Measurements from ENCODE around the gene RALGAPA2. TPM values are rescaled to one million over a fixed set of nuclear protein-coding genes. Genes with fewer than 3 reads are reported as not detected.

RALGAPA2 gene
- total RNA-seq, 4 donors from 2014 or later = 29.4 to 78.2 (median 43.2) TPM

GRCh38 chr20:20487811-20488210 is 224.6 kb downstream of the RALGAPA2 start:
- no peak for TF ChIP-seq CTCF (IDR thresholded peaks at IDR 0.05; ENCODE audit: low read depth)

DNA sequence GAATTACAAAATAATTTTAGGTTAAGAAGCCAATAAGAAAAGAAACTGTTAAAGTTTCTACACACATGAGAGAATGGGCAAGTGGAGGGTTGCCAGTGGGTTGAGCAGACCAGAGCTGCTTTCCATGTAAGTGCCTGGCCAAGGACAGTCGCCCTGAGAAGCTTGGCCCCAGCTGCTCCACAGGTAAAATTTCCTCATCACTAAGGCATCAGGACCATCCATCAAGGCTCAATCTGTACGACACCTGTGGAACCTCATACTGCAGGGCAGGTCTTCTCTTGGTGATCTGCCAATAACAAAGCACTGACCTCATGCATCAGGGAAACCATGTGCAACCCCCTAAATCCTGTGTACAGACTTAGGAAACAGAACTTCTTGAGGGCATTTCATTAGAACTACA is 229.1 kb downstream of the RALGAPA2 start:
- TF ChIP-seq CTCF (IDR thresholded peaks at IDR 0.05; ENCODE audit: low read depth) = no peak

- TF ChIP-seq CTCF (IDR thresholded peaks at IDR 0.05; ENCODE audit: low read depth) = no peak
Observed at GRCh38 chr20:20482453-20482852, 230.0 kb downstream of the RALGAPA2 start.

GRCh38 chr20:20480689-20481088 is 231.8 kb downstream of the RALGAPA2 start:
- TF ChIP-seq CTCF (IDR thresholded peaks at IDR 0.05; ENCODE audit: low read depth) = no peak

- TF ChIP-seq CTCF (IDR thresholded peaks at IDR 0.05; ENCODE audit: low read depth) = no peak
Observed at GRCh38 chr20:20480126-20480525, 232.3 kb downstream of the RALGAPA2 start.

DNA sequence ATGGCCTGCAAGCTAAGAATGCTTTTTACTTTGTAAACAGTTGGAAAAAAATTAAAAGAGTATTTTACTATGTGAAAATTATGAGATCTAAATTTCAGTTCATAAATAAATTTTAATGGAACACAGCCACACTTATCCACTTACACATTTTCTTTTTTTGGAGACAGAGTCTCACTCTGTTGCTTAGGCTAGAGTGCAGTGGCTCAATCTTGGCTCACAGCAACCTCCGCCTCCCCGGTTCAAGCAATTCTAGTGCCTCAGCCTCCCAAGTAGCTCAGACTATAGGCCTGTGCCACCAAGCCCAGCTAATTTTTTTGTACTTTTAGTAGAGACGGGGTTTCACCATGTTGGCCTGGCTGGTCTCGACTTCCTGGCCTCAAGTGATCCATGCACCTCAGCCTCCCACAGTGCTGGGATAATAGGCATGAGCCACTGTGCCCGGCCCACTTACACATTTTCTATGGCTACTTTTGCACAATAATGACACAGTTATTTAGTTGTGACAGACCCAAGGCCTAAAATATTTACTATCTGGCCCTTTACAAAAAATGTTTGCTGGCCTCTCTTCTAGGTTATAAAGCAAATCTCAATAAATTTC is 234.9 kb downstream of the RALGAPA2 start:
- TF ChIP-seq CTCF (IDR thresholded peaks at IDR 0.05; ENCODE audit: low read depth) = no peak

DNA sequence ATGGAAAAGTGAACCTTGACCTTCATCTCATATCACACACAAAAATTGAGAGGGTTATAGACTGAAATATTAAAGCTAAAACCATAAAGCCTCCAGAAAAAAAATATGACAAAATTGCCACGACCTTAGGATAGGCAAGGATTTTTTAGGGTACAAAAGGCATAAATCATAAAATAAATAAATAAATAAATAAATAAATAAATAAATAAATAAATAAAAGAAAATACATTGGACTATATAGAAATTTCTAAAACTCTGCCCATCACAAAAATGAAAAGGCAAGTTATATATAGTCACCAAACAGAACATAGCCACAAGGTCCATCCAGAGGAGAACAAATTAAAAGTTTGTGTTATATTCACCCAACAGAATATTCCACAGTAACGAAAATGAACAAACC is 235.9 kb downstream of the RALGAPA2 start:
- TF ChIP-seq CTCF (IDR thresholded peaks at IDR 0.05; ENCODE audit: low read depth) = no peak
